HFFc6 (cell line): ENCODE results near the gene PRSS16. TPM values are rescaled to one million over a fixed set of nuclear protein-coding genes. Genes with fewer than 3 reads are reported as not detected.

Experiments
- DNase-seq: peaks from one replicate; pipeline ENCODE4 v3.0.0-alpha.2; 2018
- H3K27ac Mint-ChIP-seq: 2 replicates; pipeline ENCODE4 v1.8.0; 2020; ENCODE audit warnings: mild to moderate bottlenecking, mixed read lengths
- H3K27me3 Mint-ChIP-seq: 2 replicates; pipeline ENCODE4 v1.8.0; 2021; ENCODE audit warnings: mild to moderate bottlenecking, moderate library complexity, mixed read lengths; ENCODE audit not compliant: insufficient read depth
- H3K36me3 Mint-ChIP-seq: 2 replicates; pipeline ENCODE4 v1.8.0; 2021; ENCODE audit warnings: low read depth, mixed read lengths
- H3K4me1 Mint-ChIP-seq: 2 replicates; pipeline ENCODE4 v1.8.0; 2020; ENCODE audit warnings: low read depth, mixed read lengths
- H3K4me3 Mint-ChIP-seq: 2 replicates; pipeline ENCODE4 v1.8.0; 2020; ENCODE audit warnings: mild to moderate bottlenecking, moderate library complexity, mixed read lengths
- H3K9me3 Mint-ChIP-seq: 2 replicates; pipeline ENCODE4 v1.8.0; 2020; ENCODE audit warnings: mild to moderate bottlenecking, mixed read lengths
- CTCF ChIP-seq: fragments of 200-600 bp; sonication (generic); IDR thresholded peaks from 2 replicates; pipeline ENCODE4 v1.5.0; 2021; ENCODE audit warnings: antibody characterized with exemption, mild to moderate bottlenecking
- total RNA-seq, 6 experiments: library from RNA; stranded (reverse); fragmentation: NEBNext Ultra II Directional; extraction: Animal tissue kit (Norgen Biotek cat#: 25700); gene quantifications; 2 replicates in 1 of 6; 3 replicates in 5 of 6; pipeline ENCODE4 v1.2.3, GENCODE V29; 2021

Gene PRSS16
- total RNA-seq, 6 experiments from 2014 or later: not detected

- DNase-seq: peak; percentile 19
- no peaks in the 10 kb centered on the region for H3K9me3 Mint-ChIP-seq
- H3K27ac Mint-ChIP-seq: peak overlapping the region; percentile 15; the same call in 1 of the 2 replicates
- H3K36me3 Mint-ChIP-seq: no peaks in the 10 kb centered on the region
- TF ChIP-seq CTCF: no peak; the same call in 1 of the 2 replicates
- no peaks in the 10 kb centered on the region for H3K27me3 Mint-ChIP-seq
- H3K4me1 Mint-ChIP-seq: peaks cover 37% of the 10 kb centered on the region
- peak overlapping the region; percentile 84 for H3K4me3 Mint-ChIP-seq
Observed at GRCh38 chr6:27238010-27238983, 9.2 kb upstream of the PRSS16 start.

GRCh38 chr6:27239258-27239657, 8.2 kb upstream of the PRSS16 start:
- H3K36me3 Mint-ChIP-seq: no peaks in the 10 kb centered on the region
- no peak overlapping the region for H3K27ac Mint-ChIP-seq
- no peaks in the 10 kb centered on the region for H3K9me3 Mint-ChIP-seq
- no peak overlapping the region for H3K4me3 Mint-ChIP-seq
- H3K4me1 Mint-ChIP-seq: peaks cover 37% of the 10 kb centered on the region
- DNase-seq: no peak
- H3K27me3 Mint-ChIP-seq: no peaks in the 10 kb centered on the region
- no peak for TF ChIP-seq CTCF

- H3K27me3 Mint-ChIP-seq: peaks cover 2% of the 10 kb centered on the region; the same call in 1 of the 2 replicates
- DNase-seq: no peak
- H3K4me1 Mint-ChIP-seq: peaks cover 28% of the 10 kb centered on the region
- no peak overlapping the region for H3K27ac Mint-ChIP-seq
- H3K9me3 Mint-ChIP-seq: no peaks in the 10 kb centered on the region
- no peaks in the 10 kb centered on the region for H3K36me3 Mint-ChIP-seq
- TF ChIP-seq CTCF: no peak
- no peak overlapping the region for H3K4me3 Mint-ChIP-seq
Observed at GRCh38 chr6:27241443-27241842, 6.1 kb upstream of the PRSS16 start.

GRCh38 chr6:27242589-27243265, 4.8 kb upstream of the PRSS16 start:
- peaks cover 2% of the 10 kb centered on the region; the same call in 1 of the 2 replicates for H3K27me3 Mint-ChIP-seq
- H3K4me1 Mint-ChIP-seq: peaks cover 15% of the 10 kb centered on the region
- DNase-seq: no peak
- H3K4me3 Mint-ChIP-seq: no peak overlapping the region
- no peak for TF ChIP-seq CTCF
- no peaks in the 10 kb centered on the region for H3K9me3 Mint-ChIP-seq
- no peaks in the 10 kb centered on the region for H3K36me3 Mint-ChIP-seq
- H3K27ac Mint-ChIP-seq: no peak overlapping the region

GRCh38 chr6:27248783-27249182, 1.3 kb downstream of the PRSS16 start:
- Mint-ChIP-seq H3K27ac (no peak overlapping the region), H3K9me3 (no peaks in the 10 kb centered on the region), H3K27me3 (peaks cover 30% of the 10 kb centered on the region), H3K4me1 (no peaks in the 10 kb centered on the region), H3K36me3 (no peaks in the 10 kb centered on the region), H3K4me3 (no peak overlapping the region)
- no peak for DNase-seq
- TF ChIP-seq CTCF: no peak
